Endothelial cell of umbilical vein (primary cell): ENCODE measurements around the gene GRM7.

Experiments used
- CTCF ChIP-seq, 2 donors: IDR thresholded peaks; 1 replicate in 1 of 2; 2 replicates in 1 of 2; pipeline ENCODE4 v1.5.1; 2011; ENCODE audit warnings: low read length in 2 of 2, mild to moderate bottlenecking in 2 of 2, moderate library complexity in 2 of 2, control low read depth in 1 of 2, inconsistent platforms in 1 of 2, low read depth in 1 of 2; ENCODE audit not compliant: insufficient read depth in 1 of 2; ENCODE audit errors: extremely low read depth in 1 of 2
- EZH2 ChIP-seq: IDR thresholded peaks from 2 replicates; pipeline ENCODE4 v1.6.1; 2012; ENCODE audit warnings: borderline replicate concordance, low read depth, mild to moderate bottlenecking, moderate library complexity, low read length, inconsistent platforms; ENCODE audit not compliant: severe bottlenecking
- JUN ChIP-seq: IDR thresholded peaks from 2 replicates; pipeline ENCODE4 v1.6.1; 2011; ENCODE audit warnings: borderline replicate concordance, low read depth; ENCODE audit not compliant: insufficient read length, insufficient read depth
- MAX ChIP-seq: IDR thresholded peaks from 2 replicates; pipeline ENCODE4 v1.6.1; 2011; ENCODE audit not compliant: insufficient read depth, insufficient read length
- POLR2A ChIP-seq: IDR thresholded peaks from 2 replicates; pipeline ENCODE4 v1.6.1; 2012; ENCODE audit warnings: low read depth, mild to moderate bottlenecking, control low read depth, low read length
- POLR2AphosphoS5 ChIP-seq: IDR thresholded peaks from 2 replicates; pipeline ENCODE4 v1.6.1; 2012; ENCODE audit warnings: low read depth, mild to moderate bottlenecking, control low read depth, low read length, moderate library complexity; ENCODE audit not compliant: insufficient read depth

GRCh38 chr3:7288133-7288532 is 427.2 kb downstream of the GRM7 start:
- no peak for TF ChIP-seq CTCF (IDR thresholded peaks at IDR 0.05; ENCODE audit: extremely low read depth in 1 of 2, insufficient read depth in 1 of 2, low read depth in 1 of 2, low read length in 2 of 2)
- no peak for TF ChIP-seq MAX
- no peak for TF ChIP-seq POLR2A
- TF ChIP-seq POLR2AphosphoS5, result peak; percentile 46
- peak; percentile 58 for TF ChIP-seq JUN
- no peak for TF ChIP-seq EZH2
